Right lobe of liver (tissue), 4 donors: Measurements from ENCODE around the gene F2R.

Source experiments
- POLR2A ChIP-seq: fragments of 450-650 bp; IDR thresholded peaks from one replicate; pipeline ENCODE4 v1.6.1; 2017; ENCODE audit warnings: antibody characterized with exemption, mild to moderate bottlenecking
- TF ChIP-seq, protein P1 (sequence below), 4 donors: fragments of 200-600 bp in 3 of 4; fragments of 450-650 bp in 1 of 4; IDR thresholded peaks; one replicate each; pipeline versions ENCODE4 v1.5.1 to v1.8.0; 2016 to 2022; ENCODE audit warnings: antibody characterized with exemption in 4 of 4, mild to moderate bottlenecking in 2 of 4
- donor health status: DM: no; HTN: no; CAD: no.
- donor health status: DM: no; HTN: no; CAD: no.
- donor health status: DM: no; HTN: yes; CAD: no.

DNA sequence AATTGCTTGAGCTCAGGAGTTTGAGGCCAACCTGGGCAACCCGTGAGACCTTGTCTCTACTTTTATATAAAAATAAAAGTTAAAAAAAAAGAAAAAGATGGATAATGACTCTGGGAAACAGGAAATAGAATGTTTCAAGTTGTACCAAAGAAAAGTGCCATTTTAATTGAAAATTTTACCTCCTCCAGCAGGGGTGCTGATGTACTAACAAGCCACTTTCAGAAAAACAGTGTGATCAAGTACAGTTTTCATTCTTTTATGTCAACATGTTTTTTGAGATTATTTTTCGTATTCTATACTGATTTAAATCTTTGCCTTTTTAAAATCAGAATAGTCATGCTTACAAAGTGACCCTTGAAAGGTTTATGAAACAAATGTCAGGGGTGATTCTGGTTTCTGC, 30.8 kb downstream of the F2R start:
- TF ChIP-seq POLR2A = no peak
- TF ChIP-seq, protein P1, sequence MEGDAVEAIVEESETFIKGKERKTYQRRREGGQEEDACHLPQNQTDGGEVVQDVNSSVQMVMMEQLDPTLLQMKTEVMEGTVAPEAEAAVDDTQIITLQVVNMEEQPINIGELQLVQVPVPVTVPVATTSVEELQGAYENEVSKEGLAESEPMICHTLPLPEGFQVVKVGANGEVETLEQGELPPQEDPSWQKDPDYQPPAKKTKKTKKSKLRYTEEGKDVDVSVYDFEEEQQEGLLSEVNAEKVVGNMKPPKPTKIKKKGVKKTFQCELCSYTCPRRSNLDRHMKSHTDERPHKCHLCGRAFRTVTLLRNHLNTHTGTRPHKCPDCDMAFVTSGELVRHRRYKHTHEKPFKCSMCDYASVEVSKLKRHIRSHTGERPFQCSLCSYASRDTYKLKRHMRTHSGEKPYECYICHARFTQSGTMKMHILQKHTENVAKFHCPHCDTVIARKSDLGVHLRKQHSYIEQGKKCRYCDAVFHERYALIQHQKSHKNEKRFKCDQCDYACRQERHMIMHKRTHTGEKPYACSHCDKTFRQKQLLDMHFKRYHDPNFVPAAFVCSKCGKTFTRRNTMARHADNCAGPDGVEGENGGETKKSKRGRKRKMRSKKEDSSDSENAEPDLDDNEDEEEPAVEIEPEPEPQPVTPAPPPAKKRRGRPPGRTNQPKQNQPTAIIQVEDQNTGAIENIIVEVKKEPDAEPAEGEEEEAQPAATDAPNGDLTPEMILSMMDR (IDR thresholded peaks at IDR 0.05) = peak in 1 of 4 donors; percentile 12
